Loucy (cell line): ENCODE results near the gene C2orf49.

Experiments used
- H2AFZ ChIP-seq: fragments of 200-600 bp; sonication (generic); 2 replicates; pipeline ENCODE4 v1.6.0; 2016; ENCODE audit warnings: antibody characterized with exemption, mild to moderate bottlenecking, low read length, moderate library complexity
- H3F3A ChIP-seq: fragments of 200-600 bp; 2 replicates; pipeline ENCODE4 v1.6.0; 2016; ENCODE audit warnings: antibody characterized with exemption, low read depth, mild to moderate bottlenecking
- H3K27me3 ChIP-seq: fragments of 200-600 bp; sonication (generic); 2 replicates; pipeline ENCODE4 v1.6.1; 2014; ENCODE audit warnings: low read length, mild to moderate bottlenecking; ENCODE audit not compliant: insufficient read depth, poor library complexity, severe bottlenecking
- H3K36me3 ChIP-seq: fragments of 200-600 bp; sonication (generic); 2 replicates; pipeline ENCODE4 v1.6.1; 2016; ENCODE audit warnings: low read length; ENCODE audit not compliant: insufficient read depth
- H3K4me1 ChIP-seq: fragments of 200-600 bp; sonication (generic); 2 replicates; pipeline ENCODE4 v1.5.1; 2014; ENCODE audit warnings: low read length, mild to moderate bottlenecking; ENCODE audit not compliant: insufficient read depth, poor library complexity, severe bottlenecking
- H3K4me2 ChIP-seq: fragments of 200-600 bp; sonication (generic); 2 replicates; pipeline ENCODE4 v1.6.0; 2014; ENCODE audit warnings: antibody characterized with exemption, low read length, low read depth, mild to moderate bottlenecking; ENCODE audit not compliant: poor library complexity, severe bottlenecking
- H3K4me3 ChIP-seq: fragments of 200-600 bp; sonication (generic); 2 replicates; pipeline ENCODE4 v1.5.1; 2014; ENCODE audit warnings: low read length, mild to moderate bottlenecking, mixed read lengths; ENCODE audit not compliant: poor library complexity, severe bottlenecking
- H3K79me2 ChIP-seq: fragments of 200-600 bp; sonication (generic); 2 replicates; pipeline ENCODE4 v1.6.1; 2014; ENCODE audit warnings: low read length; ENCODE audit not compliant: insufficient read depth
- H3K9ac ChIP-seq: fragments of 200-600 bp; sonication (generic); 2 replicates; pipeline ENCODE4 v1.6.0; 2014; ENCODE audit warnings: mild to moderate bottlenecking, low read depth, low read length, moderate library complexity; ENCODE audit not compliant: poor library complexity, severe bottlenecking
- H3K9me2 ChIP-seq: fragments of 200-600 bp; sonication (generic); replicated peaks from 2 replicates; pipeline ENCODE4 v1.6.1; 2016; ENCODE audit warnings: low read depth, low read length, mixed read lengths
- H3K9me3 ChIP-seq: fragments of 200-600 bp; sonication (generic); 2 replicates; pipeline ENCODE4 v1.6.1; 2014; ENCODE audit warnings: mild to moderate bottlenecking, antibody characterized with exemption, low read length, low read depth; ENCODE audit not compliant: insufficient read depth
- H4K20me1 ChIP-seq: fragments of 200-600 bp; sonication (generic); 2 replicates; pipeline ENCODE4 v1.6.0; 2014; ENCODE audit warnings: antibody characterized with exemption, low read length, mild to moderate bottlenecking; ENCODE audit not compliant: insufficient read depth, poor library complexity, severe bottlenecking
- EZH2phosphoT487 ChIP-seq: fragments of 200-600 bp; IDR thresholded peaks from 2 replicates; pipeline ENCODE4 v1.6.1; 2018; ENCODE audit warnings: antibody characterized with exemption, mild to moderate bottlenecking, moderate library complexity, borderline replicate concordance
- TF ChIP-seq, protein P1 (sequence below): fragments of 200-600 bp; sonication (generic); conservative IDR thresholded peaks from 2 replicates; pipeline ENCODE4 v1.5.1; 2014; ENCODE audit warnings: mild to moderate bottlenecking, antibody characterized with exemption, low read length

Gene C2orf49

DNA sequence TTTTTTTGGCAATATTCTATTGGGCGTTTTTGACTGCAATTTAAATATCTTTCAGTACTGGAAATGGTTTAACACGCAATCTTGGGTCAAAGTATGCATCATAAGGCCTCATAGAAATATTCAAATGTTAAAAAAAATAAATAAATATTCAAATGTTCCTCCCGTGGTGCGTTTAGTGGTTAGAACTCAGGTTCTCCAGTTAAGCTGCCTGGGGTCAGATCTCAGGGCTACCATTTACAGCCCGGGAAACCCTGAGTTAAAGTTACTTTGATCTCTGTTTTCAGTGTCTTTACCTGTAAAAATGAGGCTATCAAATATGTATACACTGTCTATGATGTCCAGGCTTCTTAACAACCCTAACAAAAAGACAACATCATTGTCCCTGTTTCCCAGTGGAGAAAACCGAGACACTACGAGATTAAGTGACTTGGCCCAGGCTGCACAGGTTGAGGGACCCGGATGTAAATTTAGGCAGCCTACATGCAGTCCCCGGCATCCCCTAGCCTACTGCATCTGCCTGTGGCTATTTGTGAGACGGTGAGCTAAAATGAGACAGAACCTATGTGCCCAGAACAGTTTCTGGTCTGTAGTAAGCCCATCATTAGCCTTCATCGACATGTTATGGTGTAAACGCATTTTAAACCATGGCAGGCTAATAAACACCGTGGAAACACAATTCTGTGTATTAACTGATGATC is 59.8 kb downstream of the C2orf49 start:
- Histone ChIP-seq H3K4me2 (peak overlapping the region; percentile 88), H3K9me2 (no peaks in the 10 kb centered on the region), H3K36me3 (no peaks in the 10 kb centered on the region), H3F3A (no peaks in the 10 kb centered on the region), H3K9ac (peak overlapping the region; percentile 94), H4K20me1 (peaks cover 5% of the 10 kb centered on the region), H3K9me3 (no peaks in the 10 kb centered on the region), H3K27me3 (no peaks in the 10 kb centered on the region), H2AFZ (no peak overlapping the region), H3K4me3 (peak overlapping the region; percentile 97), H3K4me1 (peaks cover 49% of the 10 kb centered on the region), H3K79me2 (peaks cover 63% of the 10 kb centered on the region)
- TF ChIP-seq, protein P1, sequence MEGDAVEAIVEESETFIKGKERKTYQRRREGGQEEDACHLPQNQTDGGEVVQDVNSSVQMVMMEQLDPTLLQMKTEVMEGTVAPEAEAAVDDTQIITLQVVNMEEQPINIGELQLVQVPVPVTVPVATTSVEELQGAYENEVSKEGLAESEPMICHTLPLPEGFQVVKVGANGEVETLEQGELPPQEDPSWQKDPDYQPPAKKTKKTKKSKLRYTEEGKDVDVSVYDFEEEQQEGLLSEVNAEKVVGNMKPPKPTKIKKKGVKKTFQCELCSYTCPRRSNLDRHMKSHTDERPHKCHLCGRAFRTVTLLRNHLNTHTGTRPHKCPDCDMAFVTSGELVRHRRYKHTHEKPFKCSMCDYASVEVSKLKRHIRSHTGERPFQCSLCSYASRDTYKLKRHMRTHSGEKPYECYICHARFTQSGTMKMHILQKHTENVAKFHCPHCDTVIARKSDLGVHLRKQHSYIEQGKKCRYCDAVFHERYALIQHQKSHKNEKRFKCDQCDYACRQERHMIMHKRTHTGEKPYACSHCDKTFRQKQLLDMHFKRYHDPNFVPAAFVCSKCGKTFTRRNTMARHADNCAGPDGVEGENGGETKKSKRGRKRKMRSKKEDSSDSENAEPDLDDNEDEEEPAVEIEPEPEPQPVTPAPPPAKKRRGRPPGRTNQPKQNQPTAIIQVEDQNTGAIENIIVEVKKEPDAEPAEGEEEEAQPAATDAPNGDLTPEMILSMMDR: no peak
- no peak for TF ChIP-seq EZH2phosphoT487

GRCh38 chr2:105397953-105398335 is 60.6 kb downstream of the C2orf49 start:
- H3F3A ChIP-seq: no peaks in the 10 kb centered on the region
- peaks cover 5% of the 10 kb centered on the region for H4K20me1 ChIP-seq
- no peak for TF ChIP-seq EZH2phosphoT487
- TF ChIP-seq, protein P1: no peak
- peak overlapping the region; percentile 97 for H3K4me3 ChIP-seq
- peak overlapping the region; percentile 94 for H3K9ac ChIP-seq
- no peaks in the 10 kb centered on the region for H3K27me3 ChIP-seq
- H3K9me3 ChIP-seq: no peaks in the 10 kb centered on the region
- H3K79me2 ChIP-seq: peaks cover 56% of the 10 kb centered on the region
- no peaks in the 10 kb centered on the region for H3K9me2 ChIP-seq
- peaks cover 43% of the 10 kb centered on the region for H3K4me1 ChIP-seq
- H3K4me2 ChIP-seq: peak overlapping the region; percentile 88
- no peaks in the 10 kb centered on the region for H3K36me3 ChIP-seq
- H2AFZ ChIP-seq: peak overlapping the region; percentile 92; the same call in 1 of the 2 replicates

DNA sequence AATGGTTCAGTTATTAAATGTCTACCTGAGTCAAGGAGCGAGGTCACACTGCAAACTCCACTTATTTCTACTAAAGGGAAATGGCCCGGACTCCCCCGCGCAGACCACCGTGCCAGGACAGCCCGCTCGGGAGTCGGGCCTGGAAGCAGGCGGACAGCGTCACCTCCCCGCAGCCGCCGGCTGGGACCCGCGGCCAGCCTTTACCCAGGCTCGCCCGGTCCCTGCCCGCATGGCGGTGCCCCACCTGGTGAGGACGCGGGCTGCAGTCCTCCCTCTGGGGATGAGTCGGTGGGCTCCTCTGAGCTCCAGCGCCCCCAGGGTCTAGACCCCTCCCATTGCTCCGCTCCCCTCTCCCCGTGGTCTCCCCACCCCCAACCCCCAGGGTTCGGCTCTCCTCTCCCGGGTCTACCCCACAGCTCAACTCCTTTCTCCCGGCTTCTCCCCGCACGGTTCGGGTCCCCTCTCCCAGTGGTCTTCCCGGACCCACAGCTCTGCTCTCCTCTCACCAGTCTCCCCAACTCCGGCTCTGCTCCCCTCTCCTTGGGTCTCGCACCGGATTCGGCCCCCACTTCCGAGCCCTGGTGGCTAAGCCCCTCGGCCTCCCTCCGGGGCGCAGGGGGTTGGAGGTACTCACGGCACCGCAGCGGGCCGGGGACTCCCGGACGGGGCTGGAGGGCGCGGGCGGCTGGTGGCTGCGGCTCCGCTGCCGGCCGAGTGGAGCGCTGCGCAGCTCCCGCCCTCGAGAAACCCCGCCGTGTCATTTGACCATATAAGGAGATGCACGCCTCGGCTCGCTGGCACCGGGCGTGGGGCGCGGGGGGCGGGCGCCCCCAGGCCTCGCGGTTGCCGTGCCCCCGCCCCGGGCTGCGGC is 61.2 kb downstream of the C2orf49 start, which contains the start of gene FHL2:
Gene FHL2, minus strand, starts transcription at position 716 of the 871 bp plus-strand sequence. CDS start 12,535 bp downstream, outside the sequence.
- peak within 1 kb of the TSS; percentile 88 for H3K4me2 ChIP-seq
- no peaks in the 10 kb centered on the region for H3K36me3 ChIP-seq
- H4K20me1 ChIP-seq: no peaks in the 10 kb centered on the region
- no peaks in the 10 kb centered on the region for H3K9me2 ChIP-seq
- H3K9ac ChIP-seq: peak within 1 kb of the TSS; percentile 94
- H3K4me1 ChIP-seq: peaks cover 42% of the 10 kb centered on the region
- H2AFZ ChIP-seq: peak within 1 kb of the TSS; percentile 92
- peak within 1 kb of the TSS; percentile 97 for H3K4me3 ChIP-seq
- H3K9me3 ChIP-seq: no peaks in the 10 kb centered on the region
- H3K27me3 ChIP-seq: no peaks in the 10 kb centered on the region
- H3K79me2 ChIP-seq: peaks cover 49% of the 10 kb centered on the region
- TF ChIP-seq, protein P1: peak; percentile 51
- no peak for TF ChIP-seq EZH2phosphoT487
- no peaks in the 10 kb centered on the region for H3F3A ChIP-seq
